GM21526 (cell line): ENCODE measurements around the gene PBRM1.
"Not testable (repeated sequence)": the region's sequence is repeated elsewhere in the genome, so short reads cannot be mapped to it uniquely, and the experiment has no call there.

Experiments
- ATAC-seq: cut with Tn5 transposase; IDR thresholded peaks from one replicate; pipeline ENCODE4 v1.9.1; 2021; ENCODE audit warnings: moderate library complexity; ENCODE audit not compliant: unreplicated experiment, low FRiP score

Gene PBRM1

DNA sequence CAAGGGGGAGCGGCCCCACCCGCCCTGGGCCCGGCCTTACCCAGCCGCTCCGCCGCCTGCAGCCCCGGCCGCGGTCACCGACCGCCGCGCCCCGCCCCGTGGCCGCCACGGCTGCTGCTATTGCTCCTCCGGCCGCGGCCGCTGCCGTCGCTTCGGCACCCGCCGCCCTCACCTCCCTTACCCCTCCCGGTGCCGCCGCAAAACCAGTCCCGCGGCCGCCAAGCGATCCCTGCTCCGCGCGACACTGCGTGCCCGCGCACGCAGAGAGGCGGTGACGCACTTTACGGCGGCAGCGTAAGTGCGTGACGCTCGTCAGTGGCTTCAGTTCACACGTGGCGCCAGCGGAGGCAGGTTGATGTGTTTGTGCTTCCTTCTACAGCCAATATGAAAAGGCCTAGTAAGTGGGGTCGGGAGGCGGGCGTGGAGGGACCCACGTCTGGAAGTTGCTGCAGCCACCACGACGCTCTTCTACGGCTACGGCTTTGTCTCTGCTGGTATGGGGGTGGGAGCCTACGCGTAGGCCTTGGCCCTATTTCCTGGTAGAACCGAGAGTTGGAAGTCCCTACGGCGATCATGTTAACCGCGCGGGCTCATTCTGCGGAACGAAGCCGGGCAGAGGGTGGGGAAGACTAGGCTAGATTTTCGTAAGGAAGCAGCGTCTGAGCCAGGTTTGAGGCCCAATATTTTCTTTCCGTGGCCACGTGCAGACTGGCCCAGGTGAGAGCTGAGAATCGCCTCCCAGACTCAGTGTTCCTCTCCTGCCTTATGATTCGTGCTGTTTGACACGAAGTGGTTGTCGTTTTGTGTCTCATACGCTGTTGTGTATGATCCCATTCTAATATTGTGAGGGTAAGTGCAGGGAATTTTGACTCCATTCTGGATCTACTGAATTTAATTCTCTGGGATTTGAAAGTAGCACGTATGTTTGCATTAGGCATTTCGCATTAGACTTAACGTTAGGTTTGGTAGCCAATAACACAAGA is at the start of gene PBRM1, which contains the start of gene GNL3:
Gene PBRM1, minus strand, starts transcription at position 205 of the 983 bp plus-strand sequence.
Gene GNL3, plus strand, starts transcription at position 324 of the 983 bp plus-strand sequence. Its CDS starts 61 bp downstream, at position 385.
- peak; percentile 70 for ATAC-seq

GRCh38 chr3:52733256-52733891 is 47.7 kb upstream of the PBRM1 start:
- ATAC-seq: no peak

- ATAC-seq: no peak
Measured at GRCh38 chr3:52731590-52731989, 45.9 kb upstream of the PBRM1 start.

- no peak for ATAC-seq
Measured at GRCh38 chr3:52730681-52731080, 45.0 kb upstream of the PBRM1 start.

DNA sequence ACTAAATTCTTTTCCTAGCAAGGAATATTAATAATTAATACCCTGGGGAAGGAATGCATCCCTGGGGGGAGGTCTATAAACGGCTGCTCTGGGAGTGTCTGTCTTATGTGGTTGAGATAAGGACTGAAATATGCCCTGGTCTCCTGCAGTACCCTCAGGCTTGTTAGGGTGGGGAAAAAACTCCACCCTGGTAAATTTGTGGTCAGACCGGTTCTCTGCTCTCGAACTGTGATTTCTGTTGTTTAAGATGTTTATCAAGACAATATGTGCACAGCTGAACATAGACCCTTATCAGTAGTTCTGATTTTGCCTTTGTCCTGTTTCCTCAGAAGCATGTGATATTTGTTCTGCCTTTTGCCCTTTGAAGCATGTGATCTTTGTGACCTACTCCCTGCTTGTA is 43.0 kb upstream of the PBRM1 start:
- not testable (repeated sequence) for ATAC-seq

GRCh38 chr3:52724511-52724910 is 38.8 kb upstream of the PBRM1 start:
- ATAC-seq: no peak

DNA sequence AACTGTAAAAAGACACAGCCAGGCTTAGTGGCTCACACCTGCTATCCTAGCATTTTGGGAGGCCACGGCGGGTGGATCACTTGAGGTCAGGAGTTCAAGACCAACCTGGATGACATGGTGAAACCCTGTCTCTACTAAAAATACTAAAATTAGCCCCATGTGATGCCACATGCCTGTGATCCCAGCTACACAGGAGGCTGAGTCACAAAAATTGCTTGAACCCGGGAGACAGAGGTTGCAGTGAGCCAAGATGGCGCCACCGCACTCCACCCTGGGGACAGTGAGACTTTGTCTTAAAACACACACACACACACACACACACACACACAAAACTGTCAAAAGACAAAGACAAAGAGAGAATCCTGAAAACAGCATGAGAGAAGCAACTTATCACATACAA is 38.2 kb upstream of the PBRM1 start:
- no peak for ATAC-seq

DNA sequence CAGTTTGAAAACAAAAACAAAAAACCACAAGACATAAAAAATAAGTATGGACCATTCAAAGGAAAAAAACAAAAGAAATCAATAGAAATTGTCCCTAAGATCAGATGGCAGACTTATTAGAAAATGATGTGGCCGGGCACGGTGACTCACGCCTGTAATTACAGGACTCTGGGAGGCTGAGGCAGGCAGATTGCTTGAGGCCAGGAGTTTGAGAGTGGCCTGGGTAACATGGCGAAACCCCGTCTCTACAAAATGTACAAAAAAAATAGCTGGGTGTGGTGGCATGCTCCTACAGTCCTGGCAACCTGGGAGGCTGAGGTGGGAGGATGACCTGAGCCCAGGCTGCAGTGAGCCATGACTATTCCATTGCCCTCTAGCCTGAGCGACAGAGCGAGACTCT is 36.8 kb upstream of the PBRM1 start:
- no peak for ATAC-seq

DNA sequence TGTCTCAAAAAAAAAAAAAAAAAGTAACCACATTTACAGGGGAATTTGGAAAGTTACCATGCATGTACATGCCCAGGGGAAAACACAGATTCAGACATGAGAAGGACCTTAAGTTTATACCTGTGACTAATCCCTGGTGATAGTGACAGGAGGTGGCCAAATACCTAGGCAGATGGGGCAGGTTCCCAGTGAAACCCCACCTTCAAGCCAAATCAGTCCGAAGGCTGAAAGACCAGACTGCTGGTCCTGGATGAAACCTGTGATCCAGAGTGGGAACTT is 36.0 kb upstream of the PBRM1 start:
- ATAC-seq: no peak

- ATAC-seq: no peak
Measured at GRCh38 chr3:52721002-52721729, 35.5 kb upstream of the PBRM1 start.

- no peak for ATAC-seq
Measured at GRCh38 chr3:52719618-52720017, 33.9 kb upstream of the PBRM1 start.

DNA sequence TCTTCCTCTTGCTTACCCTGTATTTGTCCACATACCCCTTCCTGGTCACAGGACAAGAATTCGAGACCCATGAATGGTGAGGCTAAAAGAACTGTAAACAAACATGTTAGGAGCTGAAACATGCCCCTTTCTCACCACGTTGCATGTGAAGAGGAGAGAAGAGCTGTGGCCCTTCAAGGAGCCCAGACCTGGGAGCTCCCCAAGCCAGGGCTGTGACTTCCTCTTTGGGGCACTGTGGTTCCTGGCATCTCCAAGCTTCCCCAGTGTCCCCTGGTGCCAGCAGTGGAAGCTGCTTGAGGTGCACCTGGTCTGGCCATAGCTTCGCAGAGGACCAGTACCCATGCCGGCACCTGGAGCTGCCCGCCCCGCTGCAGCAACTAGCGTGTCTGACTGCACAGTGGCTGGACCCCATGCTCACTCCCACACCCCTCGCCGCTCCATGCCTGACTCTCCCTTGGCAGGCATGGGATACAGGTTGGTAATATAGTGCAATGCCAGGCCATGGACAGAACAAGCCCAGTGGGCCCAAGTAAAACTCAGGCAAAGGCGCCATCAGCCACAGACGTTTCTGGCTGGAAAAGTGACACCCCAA is 30.1 kb upstream of the PBRM1 start:
- ATAC-seq: no peak

DNA sequence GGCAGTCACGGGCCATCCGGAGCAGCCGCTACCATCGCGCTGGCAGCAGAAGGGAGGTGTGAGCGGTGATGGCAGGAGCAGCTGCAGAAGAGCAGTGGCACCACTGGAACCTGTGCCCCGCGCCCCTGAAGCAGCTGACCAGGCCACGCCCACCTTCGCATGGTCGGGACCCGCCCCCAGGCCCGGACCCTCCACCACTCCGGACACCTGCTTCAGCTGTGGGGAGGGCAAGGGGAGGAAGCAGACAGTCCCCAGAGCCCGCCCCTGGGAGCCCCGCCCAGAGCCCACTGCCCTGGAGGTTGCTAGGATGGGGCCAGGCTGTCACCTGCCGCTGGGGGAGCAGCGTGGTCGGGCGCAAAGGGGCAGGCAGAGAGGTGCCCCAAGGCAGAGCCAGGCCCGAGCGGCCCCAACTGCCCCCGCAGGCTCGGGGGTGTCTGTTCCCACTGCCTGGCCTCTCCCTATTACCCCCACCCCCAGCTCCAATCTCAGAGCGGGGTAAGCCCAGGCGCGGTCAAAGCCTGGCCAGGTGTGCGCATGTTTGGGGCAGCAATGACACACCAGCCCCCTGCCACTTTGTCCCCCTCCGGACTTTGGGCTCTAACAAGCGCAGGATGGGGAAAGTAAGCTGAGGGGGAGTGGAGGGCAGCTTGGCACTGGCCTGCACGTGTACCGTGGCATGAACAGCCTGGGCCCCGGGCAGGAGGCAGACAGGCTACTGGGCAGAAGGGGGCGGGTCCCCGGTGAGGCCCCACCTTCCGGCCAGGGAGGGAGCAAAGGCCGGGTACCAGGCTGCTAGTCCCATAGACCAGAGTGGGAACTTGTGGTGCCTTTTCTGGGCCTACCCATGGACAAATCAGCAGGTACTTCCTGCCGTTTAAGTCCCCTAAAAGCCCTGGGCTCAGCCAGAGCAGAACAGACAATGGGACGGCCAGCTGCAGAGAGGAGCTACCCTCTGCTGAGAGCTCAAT is 28.9 kb upstream of the PBRM1 start:
- ATAC-seq: no peak

DNA sequence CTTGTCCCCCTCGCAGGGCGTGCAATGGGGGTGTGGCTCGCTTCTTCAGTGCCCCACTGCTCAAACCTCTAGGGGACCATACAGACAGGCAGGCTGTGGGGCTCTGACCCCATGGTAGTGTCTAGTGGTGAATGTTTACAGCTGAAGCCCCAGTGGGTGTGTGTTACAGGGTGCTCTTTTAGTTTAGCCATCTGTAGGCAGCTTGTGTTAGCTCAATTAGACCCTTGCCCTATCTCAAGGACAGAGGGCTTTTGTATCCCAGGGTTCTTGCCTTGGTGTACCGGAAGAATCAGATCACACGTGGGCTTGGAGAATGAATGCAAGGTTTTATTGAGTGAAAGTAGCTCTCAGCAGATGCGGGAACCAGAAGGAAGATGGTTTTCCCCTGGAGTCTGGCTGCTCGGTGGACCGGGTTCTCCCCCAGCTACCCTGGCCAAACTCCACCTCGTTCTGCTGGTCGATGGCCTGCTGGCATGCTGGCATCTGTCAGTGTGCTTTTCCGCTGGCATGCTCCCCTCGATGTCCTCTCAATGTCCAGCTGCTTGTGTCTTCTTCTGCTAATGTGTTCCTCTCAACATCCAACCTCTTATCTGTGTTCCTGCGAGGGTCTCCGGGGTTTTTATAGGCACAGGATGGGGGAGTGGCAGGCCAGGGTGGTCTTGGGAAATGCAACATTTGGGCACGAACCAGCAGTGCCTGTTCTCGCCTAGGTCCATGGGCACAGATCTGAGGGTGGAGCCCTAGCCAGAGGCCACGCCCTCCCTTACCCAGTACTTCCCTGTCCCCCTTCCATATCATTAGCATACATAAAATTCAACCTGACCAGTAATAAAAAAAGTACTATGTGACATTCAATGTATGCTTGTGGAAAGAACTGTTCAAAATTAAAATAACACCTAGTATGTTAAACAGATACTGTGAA is 26.8 kb upstream of the PBRM1 start:
- no peak for ATAC-seq

DNA sequence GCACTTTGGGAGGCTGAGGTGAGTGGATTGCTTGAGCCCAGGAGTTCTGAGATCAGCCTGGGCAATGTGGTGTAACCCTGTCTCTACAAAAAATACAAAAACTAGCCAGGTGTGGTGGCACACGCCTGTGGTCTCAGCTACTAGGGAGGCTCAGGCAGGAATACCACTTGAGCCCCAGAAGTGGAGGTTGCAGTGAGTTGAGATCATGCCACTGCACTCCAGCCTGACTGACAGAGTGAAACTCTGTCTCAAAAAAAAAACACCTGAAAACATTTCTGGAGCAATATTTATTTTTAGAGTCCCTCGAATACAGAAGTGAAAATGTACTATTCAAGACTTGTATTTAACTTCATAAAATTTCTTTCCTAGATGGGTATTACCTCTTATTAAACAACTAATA is 24.8 kb upstream of the PBRM1 start:
- ATAC-seq: no peak

GRCh38 chr3:52707585-52707984 is 21.9 kb upstream of the PBRM1 start:
- no peak for ATAC-seq

DNA sequence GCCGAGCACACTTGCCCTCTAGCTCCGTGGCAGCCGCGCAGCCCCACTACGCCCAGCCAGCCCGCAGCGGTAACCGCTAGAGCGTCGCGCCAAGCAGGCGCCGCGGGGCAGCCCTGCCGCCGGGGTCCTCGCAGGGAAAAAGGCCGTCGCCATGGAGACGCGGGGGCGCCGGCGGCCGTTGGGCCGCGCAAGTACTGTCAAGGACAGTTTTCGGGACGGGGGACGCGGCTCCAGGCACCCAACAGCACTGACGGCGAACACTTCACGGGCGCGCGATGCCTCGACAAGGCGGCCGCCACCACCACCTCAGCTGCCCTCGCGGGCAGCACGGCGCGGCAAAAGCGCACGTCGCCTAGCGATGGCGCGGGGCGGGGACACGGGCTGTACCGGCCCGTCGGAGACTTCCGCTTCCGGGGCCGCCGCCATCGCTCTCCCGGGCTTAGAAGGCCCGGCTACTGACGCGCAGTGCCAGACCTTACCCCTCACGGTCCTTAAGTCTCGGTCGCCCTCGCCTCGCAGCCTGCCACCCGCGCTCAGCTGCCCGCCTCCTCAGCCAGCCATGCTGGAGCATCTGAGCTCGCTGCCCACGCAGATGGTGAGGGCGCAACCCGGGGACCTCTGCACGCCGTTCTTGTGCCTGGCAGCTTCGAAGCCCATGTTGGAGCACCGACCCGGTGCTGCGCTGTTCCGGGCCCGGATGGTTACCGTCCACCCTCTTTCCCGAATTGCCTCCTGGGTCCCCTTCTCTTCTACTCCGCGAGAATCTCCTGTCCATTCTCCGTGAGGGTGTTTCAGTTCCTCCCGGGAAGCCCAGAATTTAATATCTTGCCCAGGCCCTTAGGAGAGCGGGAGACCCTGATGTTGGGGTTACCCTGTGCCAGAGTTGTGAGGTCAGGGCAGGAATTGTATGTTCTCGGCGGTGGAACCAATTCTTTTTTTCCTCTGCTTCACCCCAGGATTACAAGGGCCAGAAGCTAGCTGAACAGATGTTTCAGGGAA is 20.3 kb upstream of the PBRM1 start, which contains the start of the genes GLT8D1 and SPCS1:
Gene GLT8D1, minus strand, starts transcription at position 104 of the 999 bp plus-strand sequence. CDS start 5,331 bp downstream, outside the sequence.
Gene SPCS1, plus strand, starts transcription at position 419 of the 999 bp plus-strand sequence. Its CDS starts 141 bp downstream, at position 560.
- peak; percentile 69 for ATAC-seq
